ENCODE results near the gene SRA1.
A peak's percentile ranks its signal among the peaks of the same experiment; 100 is the strongest.

The SRA1 gene

DNA sequence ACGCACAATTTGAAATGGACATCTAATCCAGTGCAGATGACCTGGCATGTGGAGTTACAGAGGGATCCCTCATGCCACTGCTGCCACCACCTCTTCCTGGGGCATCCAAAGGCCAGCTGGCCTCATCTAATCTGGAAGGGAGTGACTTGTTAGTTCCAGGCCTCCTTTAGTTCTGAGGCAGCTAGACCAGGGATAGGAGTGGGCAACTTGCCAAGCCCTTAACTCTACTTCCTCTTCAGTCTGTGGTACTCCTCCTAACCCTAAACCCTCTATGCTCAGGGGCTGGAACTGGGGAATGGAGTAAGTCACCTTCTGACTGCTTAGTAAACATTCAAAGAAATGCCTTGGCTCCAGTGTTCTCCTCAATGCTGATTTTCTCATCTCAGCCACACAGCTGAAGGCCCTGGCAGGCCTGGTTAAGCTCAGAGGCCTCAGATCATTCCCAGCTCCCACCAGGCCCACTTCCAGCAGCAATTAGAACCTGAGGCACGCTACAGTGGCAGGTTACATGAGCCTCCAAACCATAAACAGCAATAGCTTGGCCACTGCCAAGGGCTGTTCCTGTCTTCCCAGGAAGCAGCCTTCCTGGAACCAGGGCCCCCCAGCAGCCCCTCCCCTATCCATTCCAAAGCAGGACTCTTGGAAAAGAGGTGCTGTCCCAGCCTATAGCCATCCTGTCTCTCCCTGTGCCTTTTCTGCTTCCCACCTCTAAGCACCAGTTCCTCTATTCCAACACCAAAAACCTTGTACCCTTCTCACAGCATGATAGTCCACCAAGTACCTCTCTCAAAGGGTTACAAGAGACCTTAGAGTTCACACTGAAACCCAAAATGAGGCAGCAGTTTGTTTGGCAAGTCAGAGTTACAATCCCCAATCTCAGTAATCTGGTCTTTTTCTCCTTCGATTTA is 7.8 kb downstream of the SRA1 start:
- DNase-seq: peak; percentile 62

GRCh38 chr5:140548791-140549190 is 8.5 kb downstream of the SRA1 start:
- no peak for DNase-seq

DNA sequence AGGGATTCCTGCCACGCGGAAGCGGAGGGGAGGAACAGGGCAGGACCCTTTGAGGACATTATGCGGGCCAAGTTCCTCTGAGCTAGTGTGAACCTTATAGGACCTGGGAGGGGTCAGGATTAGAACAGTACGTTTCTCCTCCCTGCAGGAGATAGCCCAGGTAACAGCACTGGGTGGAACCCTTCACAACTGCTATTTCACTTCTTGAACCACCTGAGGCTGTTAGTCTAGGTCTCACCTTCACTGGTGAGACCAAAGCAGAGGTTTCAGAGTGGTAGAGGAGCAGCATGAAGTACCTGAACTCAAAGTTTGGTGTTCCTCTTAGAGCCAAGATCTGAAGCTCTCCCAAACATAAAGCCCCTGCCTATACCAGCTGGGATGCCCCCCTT is 9.0 kb downstream of the SRA1 start:
- no peak for DNase-seq

DNA sequence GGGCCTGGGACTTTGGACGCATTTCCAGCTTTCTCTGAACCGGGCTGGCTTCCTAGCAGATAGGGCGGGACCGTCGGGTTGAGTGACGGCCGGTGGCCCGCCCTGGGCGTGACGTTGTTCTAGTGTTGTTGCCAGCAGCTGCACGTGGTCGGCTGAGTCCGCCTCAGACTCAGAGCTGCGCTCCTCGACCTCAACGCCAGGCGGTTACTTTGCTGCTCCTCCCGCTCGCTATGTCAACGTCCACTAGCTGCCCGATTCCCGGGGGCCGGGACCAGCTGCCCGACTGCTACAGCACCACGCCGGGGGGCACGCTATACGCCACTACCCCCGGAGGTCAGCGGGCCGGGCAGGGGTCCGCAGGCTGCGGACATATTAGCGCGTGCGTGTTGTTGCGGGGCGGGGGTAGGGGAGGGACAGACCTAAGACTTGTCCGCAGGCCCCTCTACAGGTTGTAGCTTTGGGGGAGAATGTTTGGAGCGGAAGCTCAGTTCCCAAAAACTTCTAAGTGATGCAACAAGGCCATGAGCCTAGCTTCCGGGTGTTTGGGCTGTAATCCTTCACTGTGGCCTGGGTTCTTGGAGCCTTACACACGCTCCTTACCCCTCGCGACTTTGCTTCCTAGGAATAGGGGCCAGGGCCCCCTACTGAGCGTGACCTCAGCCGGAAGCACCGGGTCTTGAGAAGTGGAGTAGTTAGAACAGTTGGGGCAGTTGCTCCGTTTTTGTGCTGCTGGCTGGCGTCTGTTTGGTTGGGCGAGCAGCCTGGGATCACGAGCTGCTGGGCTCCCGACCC is 9.6 kb downstream of the SRA1 start, which contains the start of gene EIF4EBP3:
Gene EIF4EBP3 (plus strand): TSS at position 155 of the 792 bp plus-strand sequence. CDS start 76 bp downstream, at position 231.
- peak; percentile 82 for DNase-seq

DNA sequence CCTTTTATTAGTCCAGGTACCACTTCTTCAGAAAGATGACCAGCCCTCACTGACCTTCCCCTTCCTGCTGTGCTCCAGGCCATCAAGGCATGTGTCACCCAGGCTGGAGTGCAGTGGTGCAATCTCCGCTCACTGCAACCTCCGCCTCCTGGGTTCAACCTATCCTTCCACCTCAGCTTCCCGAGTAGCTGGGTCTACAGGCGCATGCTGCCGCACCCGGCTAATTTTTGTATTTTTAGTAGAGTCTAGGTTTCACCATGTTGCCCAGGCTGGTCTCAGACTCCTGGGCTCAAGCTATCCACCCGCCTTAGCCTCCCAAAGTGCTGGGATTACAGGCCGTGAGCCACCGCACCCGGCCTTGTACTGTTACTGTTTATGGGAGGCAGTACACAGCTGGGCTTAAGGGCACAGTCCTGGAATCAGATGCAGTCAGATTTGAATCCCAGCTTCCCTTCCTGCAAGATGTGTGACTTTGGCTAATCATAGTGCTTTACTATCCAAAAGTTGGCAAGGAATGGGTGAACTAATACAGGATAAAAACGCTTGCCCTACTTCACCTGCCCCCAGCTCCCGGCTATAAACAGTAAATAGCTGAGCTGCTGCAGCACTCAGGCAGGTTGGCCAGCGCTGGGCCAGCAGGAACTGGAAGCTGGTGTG is 10.3 kb downstream of the SRA1 start:
- DNase-seq: no peak

DNA sequence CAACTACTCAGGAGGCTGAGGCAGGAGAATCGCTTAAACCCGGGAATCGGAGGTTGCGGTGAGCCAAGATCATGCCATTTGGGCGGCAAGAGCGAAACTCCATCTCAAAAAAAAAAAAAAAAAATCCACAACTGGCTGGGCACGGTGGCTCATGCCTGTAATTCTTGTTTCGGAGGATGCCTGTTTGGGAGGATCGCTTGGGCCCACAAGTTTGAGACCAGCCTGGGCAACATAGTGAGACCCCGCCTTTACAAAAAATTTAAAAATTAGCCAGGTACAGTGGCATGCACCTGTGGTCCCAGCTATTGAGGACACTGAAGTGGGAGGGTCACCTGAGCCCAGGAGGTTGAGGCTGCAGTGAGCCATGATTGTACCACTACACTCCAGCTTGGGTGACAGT is 11.7 kb downstream of the SRA1 start:
- DNase-seq: no peak

GRCh38 chr5:140544986-140545385 is 12.3 kb downstream of the SRA1 start:
- DNase-seq: no peak

DNA sequence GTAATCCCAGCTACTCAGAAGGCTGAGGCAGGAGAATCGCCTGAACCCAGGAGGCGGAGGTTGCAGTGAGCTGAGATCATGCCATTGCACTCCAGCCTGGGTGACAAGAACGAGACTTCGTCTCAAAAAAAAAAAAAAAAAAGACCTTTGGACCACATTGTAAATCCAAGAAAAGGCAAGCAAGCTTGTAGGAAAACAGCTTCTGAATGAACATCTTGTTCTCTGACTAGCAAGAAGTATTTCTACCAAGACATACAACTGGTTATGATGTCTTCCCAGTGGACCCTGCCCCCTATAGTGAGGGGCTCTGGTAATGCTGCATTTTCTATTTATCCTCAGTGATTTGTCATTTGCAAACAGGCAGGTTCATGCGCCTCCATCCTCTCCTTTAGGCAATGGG is 14.3 kb downstream of the SRA1 start:
- no peak for DNase-seq

- no peak for DNase-seq
Observed at GRCh38 chr5:140540227-140540626, 17.0 kb downstream of the SRA1 start.

DNA sequence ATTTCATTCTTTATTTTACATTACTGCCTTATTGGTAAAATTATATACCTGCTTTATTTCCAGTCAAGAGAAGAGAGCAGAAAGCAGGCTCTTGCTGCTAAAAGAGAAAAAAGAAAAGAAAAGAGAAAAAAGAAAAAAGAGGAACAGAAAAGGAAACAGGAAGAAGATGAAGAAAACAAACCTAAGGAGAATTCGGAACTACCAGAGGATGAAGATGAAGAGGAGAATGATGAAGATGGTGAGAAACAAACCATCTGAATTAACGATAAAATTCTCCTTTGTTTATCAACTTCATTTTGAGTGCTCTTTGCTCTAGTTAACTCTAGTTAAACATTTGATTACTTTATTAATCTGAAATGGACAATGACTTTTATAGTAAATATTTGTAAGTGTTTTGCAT is 33.3 kb downstream of the SRA1 start:
- no peak for DNase-seq

DNA sequence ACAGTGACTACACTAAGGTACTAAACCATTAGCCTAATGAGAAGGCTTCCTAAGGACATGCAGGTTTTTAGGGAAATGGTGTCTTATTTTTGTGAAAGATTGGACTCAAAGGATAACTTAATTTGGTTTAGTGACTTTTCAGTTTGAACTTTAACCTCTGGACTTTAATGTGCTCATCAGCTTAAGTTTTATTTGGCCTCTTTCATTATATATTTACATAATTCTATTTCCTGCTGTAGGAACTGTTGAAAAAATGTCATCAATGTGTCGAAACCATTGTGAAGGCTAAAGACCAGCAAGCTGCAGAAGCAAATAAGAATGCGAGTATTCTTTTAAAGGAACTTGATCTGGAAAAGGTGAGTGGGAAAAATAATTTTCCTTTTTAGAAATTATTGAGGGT is 44.1 kb downstream of the SRA1 start:
- DNase-seq: no peak

DNA sequence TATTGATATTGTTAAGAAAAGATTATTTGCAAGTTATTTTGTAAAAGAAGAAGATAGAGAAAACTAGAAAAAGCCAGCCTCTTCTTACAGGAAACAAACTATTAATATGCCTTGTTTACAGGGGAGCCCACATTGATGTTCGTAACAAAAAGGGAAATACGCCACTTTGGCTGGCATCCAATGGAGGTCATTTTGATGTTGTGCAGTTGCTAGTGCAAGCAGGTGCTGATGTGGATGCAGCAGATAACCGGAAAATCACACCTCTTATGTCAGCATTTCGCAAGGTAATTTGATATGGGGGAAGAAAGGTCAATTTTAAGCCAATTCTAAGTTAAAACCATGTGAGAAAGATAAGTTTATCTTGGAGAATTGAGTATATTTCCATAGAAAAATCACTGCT is 47.4 kb downstream of the SRA1 start:
- no peak for DNase-seq

- no peak for DNase-seq
Observed at GRCh38 chr5:140502834-140503233, 54.4 kb downstream of the SRA1 start.

All from RPMI8226 (cell line).